K562 (cell line): ENCODE results near the gene MPIG6B. TPM values are rescaled to one million over a fixed set of nuclear protein-coding genes. Genes with fewer than 3 reads are reported as not detected.

Experiments
- ATAC-seq: fragments of 200-7000 bp; cut with Tn5 transposase; 3 replicates; pipeline ENCODE4 v1.9.1; 2020; ENCODE audit warnings: moderate library complexity
- BruUV-seq: library from RNA; stranded (reverse); fragments of 400-500 nt; replicated peaks from 2 replicates; lab custom pipeline; 2021; lab: Mats Ljungman, UMichigan
- CTCF ChIA-PET: fragments of 300-600 bp; formaldehyde crosslinking; extraction: SDS; loops from one replicate; lab custom pipeline; 2021; ENCODE audit warnings: low intra/inter-chr PET ratio; lab: Yijun Ruan, JAX
- POLR2A ChIA-PET: fragments of 300-600, 350-650 bp; sonication (Branson Sonifier 250); formaldehyde crosslinking; extraction: SDS; loops from one replicate; lab custom pipeline; 2021; ENCODE audit warnings: antibody characterized with exemption, inconsistent platforms; lab: Yijun Ruan, JAX
- DNase-seq, 4 experiments: peaks; one replicate each; pipeline versions ENCODE4 v3.0.0 to v3.0.0-alpha.2; 2011 to 2018; ENCODE audit warnings: low spot score in 3 of 4, mixed read lengths in 3 of 4; ENCODE audit errors: extremely low read depth in 1 of 4
- FAIRE-seq: peaks from 2 replicates; lab custom pipeline; 2011; peaks lifted over from hg19 to GRCh38; lab: Jason Lieb, UNC
- H2AFZ ChIP-seq: 2 replicates; pipeline ENCODE4 v1.6.0; 2011; ENCODE audit warnings: low read depth, low read length, control low read depth, inconsistent platforms
- H3K27ac ChIP-seq: fragments of 200-600 bp; 3 replicates; pipeline ENCODE4 v1.8.0; 2011; ENCODE audit warnings: low read depth, mild to moderate bottlenecking, control low read depth, inconsistent platforms, low read length, moderate library complexity, mixed read lengths; ENCODE audit errors: extremely low read depth
- H3K27me3 ChIP-seq, 2 experiments: fragments of 300-600 bp in 1 of 2; 2 replicates in 1 of 2; 3 replicates in 1 of 2; pipeline versions ENCODE4 v1.6.0 to v1.8.0; 2011; ENCODE audit warnings: inconsistent platforms in 2 of 2, low read length in 2 of 2, mild to moderate bottlenecking in 1 of 2, mixed read lengths in 1 of 2, moderate library complexity in 1 of 2; ENCODE audit not compliant: control insufficient read depth in 2 of 2, insufficient read depth in 2 of 2
- H3K36me3 ChIP-seq: fragments of 300-600 bp; 3 replicates; pipeline ENCODE4 v1.8.0; 2011; ENCODE audit warnings: mild to moderate bottlenecking, low read length, inconsistent platforms; ENCODE audit not compliant: control insufficient read depth, insufficient read depth
- H3K4me1 ChIP-seq, 2 experiments: fragments of 200-600 bp in 1 of 2; replicated peaks in 1 of 2; 2 replicates in 1 of 2; 3 replicates in 1 of 2; pipeline versions ENCODE4 v1.5.1 to v1.8.0; 2011; ENCODE audit warnings: inconsistent platforms in 2 of 2, low read length in 2 of 2, mild to moderate bottlenecking in 1 of 2, mixed read lengths in 1 of 2, moderate library complexity in 1 of 2; ENCODE audit not compliant: control insufficient read depth in 2 of 2, insufficient read depth in 2 of 2
- H3K4me2 ChIP-seq: 2 replicates; pipeline ENCODE4 v1.6.1; 2011; ENCODE audit warnings: low read length, control low read depth, inconsistent platforms, mixed read lengths; ENCODE audit not compliant: insufficient read depth
- H3K4me3 ChIP-seq: fragments of 200-600 bp; sonication (generic), shearing (Covaris generic); 2 replicates; pipeline ENCODE4 v1.5.1; 2016; ENCODE audit warnings: control low read depth, inconsistent platforms
- H3K79me2 ChIP-seq: fragments of 200-600 bp; 3 replicates; pipeline ENCODE4 v1.8.0; 2011; ENCODE audit warnings: low read length, inconsistent platforms; ENCODE audit not compliant: control insufficient read depth, insufficient read depth
- H3K9ac ChIP-seq, 2 experiments: 2 replicates each; pipeline versions ENCODE4 v1.6.0 to v1.6.1; 2011; ENCODE audit warnings: low read depth in 2 of 2, low read length in 2 of 2, control low read depth in 1 of 2, inconsistent platforms in 1 of 2, mild to moderate bottlenecking in 1 of 2, mixed read lengths in 1 of 2; ENCODE audit not compliant: insufficient read depth in 1 of 2
- H3K9me1 ChIP-seq: one replicate; pipeline ENCODE4 v1.6.0; 2011; ENCODE audit warnings: inconsistent platforms, mild to moderate bottlenecking, low read length, moderate library complexity; ENCODE audit not compliant: control insufficient read depth, insufficient read depth
- H3K9me3 ChIP-seq: replicated peaks from 2 replicates; pipeline ENCODE4 v1.5.1; 2011; ENCODE audit warnings: low read depth, low read length, inconsistent platforms; ENCODE audit not compliant: control insufficient read depth, insufficient read depth
- H4K20me1 ChIP-seq: replicated peaks from 2 replicates; pipeline ENCODE4 v1.6.1; 2011; ENCODE audit warnings: low read length, inconsistent platforms, mixed read lengths; ENCODE audit not compliant: control insufficient read depth, insufficient read depth
- AFF1 ChIP-seq, 2 experiments: fragments of 450-650 bp; IDR thresholded peaks; 2 replicates each; pipeline ENCODE4 v1.6.1; 2018; ENCODE audit warnings: mild to moderate bottlenecking in 2 of 2, low read depth in 1 of 2; ENCODE audit not compliant: partially characterized antibody in 2 of 2
- EHMT2 ChIP-seq: fragments of 450-650 bp; IDR thresholded peaks from 2 replicates; pipeline ENCODE4 v1.6.1; 2018; ENCODE audit warnings: antibody characterized with exemption
- JUND ChIP-seq, 2 experiments: IDR thresholded peaks; 2 replicates in 1 of 2; 3 replicates in 1 of 2; pipeline ENCODE4 v1.6.1; 2011; ENCODE audit warnings: borderline replicate concordance in 2 of 2, low read depth in 2 of 2, low read length in 2 of 2, improper control_type of control experiment in 1 of 2, missing biosample characterization in 1 of 2, missing genetic modification characterization in 1 of 2, missing genetic modification reagents in 1 of 2
- POLR2AphosphoS5 ChIP-seq: IDR thresholded peaks from 2 replicates; pipeline ENCODE4 v1.6.1; 2011; ENCODE audit warnings: mild to moderate bottlenecking, low read depth, low read length, moderate library complexity; ENCODE audit not compliant: control insufficient read depth, insufficient read depth
- THRB ChIP-seq: fragments of 450-650 bp; formaldehyde crosslinking; conservative IDR thresholded peaks from 2 replicates; pipeline ENCODE4 v1.4.0; 2022; ENCODE audit warnings: mild to moderate bottlenecking, missing genetic modification characterization
- ZNF274 ChIP-seq: IDR thresholded peaks from 2 replicates; pipeline ENCODE4 v1.6.1; 2011; ENCODE audit warnings: low read depth, mild to moderate bottlenecking, low read length, moderate library complexity, borderline replicate concordance
- WGBS: fragments of 100-300 bp; shearing (Covaris generic); methylation state at CpG from one replicate; pipeline ENCODE4 v1.1.6; 2016; ENCODE audit warnings: low coverage, mixed read lengths; ENCODE audit not compliant: insufficient coverage; ENCODE audit errors: missing lambda C conversion rate; 5-methylcytosine and 5-hydroxymethylcytosine counted together
- in situ Hi-C: fragments of 300-500 bp; cut with MboI; formaldehyde crosslinking; loops from 4 replicates; pipeline ENCODE4 v1.15.0; 2018; ENCODE audit warnings: inconsistent platforms, mixed read lengths
- intact Hi-C: fragments of 100-400 bp; cut with micrococcal nuclease; formaldehyde crosslinking; loops from 2 replicates; pipeline ENCODE4 v1.14.2; 2022
- polyA plus RNA-seq, 8 experiments: library from polyadenylated mRNA; depleted of rRNA in 4 of 8; stranded (reverse) in 5 of 8; unstranded in 3 of 8; fragments of >200 nt; fragmentation: Nextera tagmentation in 2 of 8; fragmentation: Illumina TruSeq in 1 of 8; extraction: Ambion mirVana in 2 of 8; extraction: Trizol in 1 of 8; gene quantifications; 2 replicates each; pipeline versions ENCODE4 v1.2.1 to v1.2.3, GENCODE V29; 2011 to 2014; ENCODE audit warnings: inconsistent platforms in 1 of 8, missing spikeins in 1 of 8
- total RNA-seq, 7 experiments: library from RNA; depleted of rRNA in 6 of 7; stranded (reverse); fragments of >200 nt in 6 of 7; fragmentation: Illumina TruSeq in 2 of 7; extraction: Trizol in 2 of 7; gene quantifications; 2 replicates each; pipeline versions ENCODE4 v1.2.1 to v1.2.3, GENCODE V29; 2011 to 2021; ENCODE audit warnings: low replicate concordance in 1 of 7
- TF ChIP-seq, protein P1 (sequence below): fragments of 150-350 bp; IDR thresholded peaks from 2 replicates; pipeline ENCODE4 v1.6.1; 2014; ENCODE audit warnings: low read depth, mild to moderate bottlenecking, low read length, borderline replicate concordance

MPIG6B gene
- total and polyA plus RNA-seq, 9 of the 15 experiments (the other 6 are each of a cell fraction or from before 2014, with no cell fraction given): 0.11 to 1.2 (median 0.28) TPM; not detected in 1

- Histone ChIP-seq H4K20me1 (peaks cover 23% of the 10 kb centered on the region), H3K79me2 (peaks cover 52% of the 10 kb centered on the region), H3K27me3 (no peaks in the 10 kb centered on the region), H3K4me1 (peaks cover 50 to 64% of the 10 kb centered on the region in 2 experiments), H3K36me3 (peaks cover 80% of the 10 kb centered on the region), H3K9me1 (peaks cover 5% of the 10 kb centered on the region), H3K27ac (peak overlapping the region; percentile 75; the same call in 2 of the 3 replicates), H3K4me2 (peak overlapping the region; percentile 94), H2AFZ (no peak overlapping the region), H3K9me3 (no peaks in the 10 kb centered on the region), H3K4me3 (peak overlapping the region; percentile 65; the same call in 1 of the 2 replicates), H3K9ac (peak overlapping the region; percentile 17 to 58; a peak in 2 of 4 replicates)
- in situ Hi-C loops (no loop called here), intact Hi-C loops (loop anchor here (10.0 kb wide), 1 partner anchor 244 kb away; the partner anchor contains the start of gene DXO)
- DNase-seq: peak in 1 of 4 experiments; percentile 58
- ChIA-PET CTCF (no interaction called here), POLR2A (interaction anchor here (0.6 to 15.0 kb wide), 31 partner anchors 5 to 220 kb away, joined by 3 to 236 read pairs (median 5); partner anchors contain the start of genes ABHD16A, C6orf47, CLIC1 and CSNK2B)
- FAIRE-seq: no peak
- ATAC-seq: no peak
- WGBS: 60% methylated on average over 11 of the region's 11 CpGs
- BruUV-seq: no TSS peak
- peak; percentile 53; the same call in 1 of the 2 replicates for TF ChIP-seq POLR2AphosphoS5
- TF ChIP-seq EHMT2: 0 out of 2 replicates have a peak, but pooled peaks have one; percentile 44
- TF ChIP-seq, protein P1, sequence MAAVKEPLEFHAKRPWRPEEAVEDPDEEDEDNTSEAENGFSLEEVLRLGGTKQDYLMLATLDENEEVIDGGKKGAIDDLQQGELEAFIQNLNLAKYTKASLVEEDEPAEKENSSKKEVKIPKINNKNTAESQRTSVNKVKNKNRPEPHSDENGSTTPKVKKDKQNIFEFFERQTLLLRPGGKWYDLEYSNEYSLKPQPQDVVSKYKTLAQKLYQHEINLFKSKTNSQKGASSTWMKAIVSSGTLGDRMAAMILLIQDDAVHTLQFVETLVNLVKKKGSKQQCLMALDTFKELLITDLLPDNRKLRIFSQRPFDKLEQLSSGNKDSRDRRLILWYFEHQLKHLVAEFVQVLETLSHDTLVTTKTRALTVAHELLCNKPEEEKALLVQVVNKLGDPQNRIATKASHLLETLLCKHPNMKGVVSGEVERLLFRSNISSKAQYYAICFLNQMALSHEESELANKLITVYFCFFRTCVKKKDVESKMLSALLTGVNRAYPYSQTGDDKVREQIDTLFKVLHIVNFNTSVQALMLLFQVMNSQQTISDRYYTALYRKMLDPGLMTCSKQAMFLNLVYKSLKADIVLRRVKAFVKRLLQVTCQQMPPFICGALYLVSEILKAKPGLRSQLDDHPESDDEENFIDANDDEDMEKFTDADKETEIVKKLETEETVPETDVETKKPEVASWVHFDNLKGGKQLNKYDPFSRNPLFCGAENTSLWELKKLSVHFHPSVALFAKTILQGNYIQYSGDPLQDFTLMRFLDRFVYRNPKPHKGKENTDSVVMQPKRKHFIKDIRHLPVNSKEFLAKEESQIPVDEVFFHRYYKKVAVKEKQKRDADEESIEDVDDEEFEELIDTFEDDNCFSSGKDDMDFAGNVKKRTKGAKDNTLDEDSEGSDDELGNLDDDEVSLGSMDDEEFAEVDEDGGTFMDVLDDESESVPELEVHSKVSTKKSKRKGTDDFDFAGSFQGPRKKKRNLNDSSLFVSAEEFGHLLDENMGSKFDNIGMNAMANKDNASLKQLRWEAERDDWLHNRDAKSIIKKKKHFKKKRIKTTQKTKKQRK: no peak
- TF ChIP-seq ZNF274: 0 out of 2 replicates have a peak, but pooled peaks have one; percentile 13
- TF ChIP-seq JUND (IDR thresholded peaks at IDR 0.05; ENCODE audit: borderline replicate concordance, low read depth, low read length): no peak
- 0 out of 3 replicates have a peak, but pooled peaks have one; percentile 13 for TF ChIP-seq JUND (tag; IDR thresholded peaks at IDR 0.05; ENCODE audit: borderline replicate concordance, low read depth, low read length)
- peak; percentile 76; the same call in 1 of the 2 replicates for TF ChIP-seq THRB (CRISPR knock-in tag)
- peak in 1 of 2 experiments; percentile 36 for TF ChIP-seq AFF1 (IDR thresholded peaks at IDR 0.05; ENCODE audit: low read depth in 1 of 2, partially characterized antibody in 2 of 2)
Measured at GRCh38 chr6:31730631-31731086, 7.5 kb downstream of the MPIG6B start.
